Neuron (in vitro differentiated cells): Measurements from ENCODE around the gene TTC21A.

Experiments
- H2AFZ ChIP-seq: one replicate; pipeline ENCODE4 v1.6.1; 2013; ENCODE audit warnings: low read depth, mild to moderate bottlenecking, inconsistent platforms, low read length, moderate library complexity
- H3K27me3 ChIP-seq: one replicate; pipeline ENCODE4 v1.6.1; 2013; ENCODE audit warnings: low read length; ENCODE audit not compliant: insufficient read depth
- H3K36me3 ChIP-seq: one replicate; pipeline ENCODE4 v1.6.1; 2013; ENCODE audit warnings: low read length; ENCODE audit not compliant: insufficient read depth
- H3K4me1 ChIP-seq: one replicate; pipeline ENCODE4 v1.6.1; 2013; ENCODE audit warnings: low read length; ENCODE audit not compliant: insufficient read depth
- H3K4me3 ChIP-seq: 2 replicates; pipeline ENCODE4 v1.5.1; 2013; ENCODE audit warnings: mild to moderate bottlenecking, low read length, moderate library complexity
- H3K9me3 ChIP-seq: one replicate; pipeline ENCODE4 v1.6.1; 2013; ENCODE audit warnings: low read length

The TTC21A gene

GRCh38 chr3:39138804-39139415 lies 31.4 kb downstream of the TTC21A start:
- H3K9me3 ChIP-seq: no peaks in the 10 kb centered on the region
- H3K27me3 ChIP-seq: no peaks in the 10 kb centered on the region
- H2AFZ ChIP-seq: no peak overlapping the region
- H3K36me3 ChIP-seq: peaks cover 8% of the 10 kb centered on the region
- H3K4me1 ChIP-seq: no peaks in the 10 kb centered on the region
- H3K4me3 ChIP-seq: no peak overlapping the region

GRCh38 chr3:39139442-39139841 lies 32.0 kb downstream of the TTC21A start:
- Histone ChIP-seq H3K9me3 (no peaks in the 10 kb centered on the region), H3K36me3 (peaks cover 8% of the 10 kb centered on the region), H3K27me3 (no peaks in the 10 kb centered on the region), H3K4me3 (no peak overlapping the region), H3K4me1 (no peaks in the 10 kb centered on the region), H2AFZ (no peak overlapping the region)

GRCh38 chr3:39140341-39140971 lies 33.0 kb downstream of the TTC21A start:
- Histone ChIP-seq H3K4me3 (no peak overlapping the region), H3K9me3 (no peaks in the 10 kb centered on the region), H2AFZ (no peak overlapping the region), H3K27me3 (no peaks in the 10 kb centered on the region), H3K36me3 (peaks cover 8% of the 10 kb centered on the region), H3K4me1 (no peaks in the 10 kb centered on the region)

GRCh38 chr3:39141171-39141995 lies 33.9 kb downstream of the TTC21A start:
- Histone ChIP-seq H2AFZ (no peak overlapping the region), H3K4me3 (no peak overlapping the region), H3K4me1 (peaks cover 4% of the 10 kb centered on the region), H3K36me3 (peaks cover 8% of the 10 kb centered on the region), H3K9me3 (no peaks in the 10 kb centered on the region), H3K27me3 (no peaks in the 10 kb centered on the region)

- peaks cover 8% of the 10 kb centered on the region for H3K36me3 ChIP-seq
- no peak overlapping the region for H2AFZ ChIP-seq
- no peaks in the 10 kb centered on the region for H3K9me3 ChIP-seq
- H3K27me3 ChIP-seq: no peaks in the 10 kb centered on the region
- H3K4me1 ChIP-seq: peaks cover 11% of the 10 kb centered on the region
- no peak overlapping the region for H3K4me3 ChIP-seq
Observed at GRCh38 chr3:39142067-39142466, 34.6 kb downstream of the TTC21A start.

- H3K4me1 ChIP-seq: peaks cover 21% of the 10 kb centered on the region
- peaks cover 6% of the 10 kb centered on the region for H3K36me3 ChIP-seq
- H3K9me3 ChIP-seq: no peaks in the 10 kb centered on the region
- no peak overlapping the region for H2AFZ ChIP-seq
- H3K4me3 ChIP-seq: no peak overlapping the region
- no peaks in the 10 kb centered on the region for H3K27me3 ChIP-seq
Observed at GRCh38 chr3:39143051-39143885, 35.8 kb downstream of the TTC21A start.

- Histone ChIP-seq H2AFZ (no peak overlapping the region), H3K9me3 (no peaks in the 10 kb centered on the region), H3K36me3 (peaks cover 6% of the 10 kb centered on the region), H3K4me1 (peaks cover 22% of the 10 kb centered on the region), H3K27me3 (no peaks in the 10 kb centered on the region), H3K4me3 (no peak overlapping the region)
Observed at GRCh38 chr3:39144095-39144747, 36.7 kb downstream of the TTC21A start.

- Histone ChIP-seq H3K36me3 (peaks cover 6% of the 10 kb centered on the region), H3K4me1 (peaks cover 22% of the 10 kb centered on the region), H3K4me3 (no peak overlapping the region), H3K9me3 (no peaks in the 10 kb centered on the region), H2AFZ (no peak overlapping the region), H3K27me3 (no peaks in the 10 kb centered on the region)
Observed at GRCh38 chr3:39144748-39145380, 37.4 kb downstream of the TTC21A start.

- no peaks in the 10 kb centered on the region for H3K9me3 ChIP-seq
- H2AFZ ChIP-seq: no peak overlapping the region
- no peak overlapping the region for H3K4me3 ChIP-seq
- H3K4me1 ChIP-seq: peaks cover 35% of the 10 kb centered on the region
- no peaks in the 10 kb centered on the region for H3K27me3 ChIP-seq
- H3K36me3 ChIP-seq: peaks cover 6% of the 10 kb centered on the region
Observed at GRCh38 chr3:39146083-39146501, 38.6 kb downstream of the TTC21A start.

GRCh38 chr3:39146611-39147591 lies 39.4 kb downstream of the TTC21A start:
- Histone ChIP-seq H3K9me3 (no peaks in the 10 kb centered on the region), H3K27me3 (no peaks in the 10 kb centered on the region), H2AFZ (no peak overlapping the region), H3K4me3 (no peak overlapping the region), H3K4me1 (peaks cover 43% of the 10 kb centered on the region), H3K36me3 (peaks cover 6% of the 10 kb centered on the region)

- H3K4me1 ChIP-seq: peaks cover 51% of the 10 kb centered on the region
- no peak overlapping the region for H3K4me3 ChIP-seq
- H3K36me3 ChIP-seq: peaks cover 3% of the 10 kb centered on the region
- H3K9me3 ChIP-seq: no peaks in the 10 kb centered on the region
- peaks cover 4% of the 10 kb centered on the region for H3K27me3 ChIP-seq
- no peak overlapping the region for H2AFZ ChIP-seq
Observed at GRCh38 chr3:39147711-39148434, 40.4 kb downstream of the TTC21A start.
